ENCODE data around the gene GP9. TPM values are rescaled to one million over a fixed set of nuclear protein-coding genes. Genes with fewer than 3 reads are reported as not detected.
"Not testable (repeated sequence)": the region's sequence is repeated elsewhere in the genome, so short reads cannot be mapped to it uniquely, and the experiment has no call there.

GP9 gene
- total RNA-seq, 1 donor from 2014 or later = 0.20 TPM

GRCh38 chr3:129106866-129107565 is 46.4 kb downstream of the GP9 start:
- DNase-seq (ENCODE audit: low spot score) (peak; percentile 56), ATAC-seq (peak; percentile 38)

DNA sequence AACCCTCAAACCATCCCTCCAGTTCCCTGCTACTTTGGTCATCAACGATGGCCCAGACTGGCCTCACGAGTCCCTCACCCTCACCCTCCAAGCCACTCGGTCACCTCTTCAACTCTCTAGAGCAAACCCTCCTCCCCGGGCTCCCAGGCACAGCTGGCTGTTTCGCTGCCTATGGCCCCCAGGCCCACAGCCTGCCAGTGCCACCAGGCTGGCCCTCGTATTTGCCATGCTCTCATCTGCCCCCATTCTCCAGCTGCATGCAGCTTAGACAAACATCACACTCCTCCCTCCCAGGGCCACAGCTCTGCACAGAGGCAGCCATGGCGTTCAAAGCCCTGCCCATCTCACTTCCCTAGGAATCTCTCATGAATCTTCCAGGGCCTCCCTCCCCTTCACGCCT is 47.2 kb downstream of the GP9 start:
- ATAC-seq (no peak), DNase-seq (ENCODE audit: low spot score) (no peak)

DNA sequence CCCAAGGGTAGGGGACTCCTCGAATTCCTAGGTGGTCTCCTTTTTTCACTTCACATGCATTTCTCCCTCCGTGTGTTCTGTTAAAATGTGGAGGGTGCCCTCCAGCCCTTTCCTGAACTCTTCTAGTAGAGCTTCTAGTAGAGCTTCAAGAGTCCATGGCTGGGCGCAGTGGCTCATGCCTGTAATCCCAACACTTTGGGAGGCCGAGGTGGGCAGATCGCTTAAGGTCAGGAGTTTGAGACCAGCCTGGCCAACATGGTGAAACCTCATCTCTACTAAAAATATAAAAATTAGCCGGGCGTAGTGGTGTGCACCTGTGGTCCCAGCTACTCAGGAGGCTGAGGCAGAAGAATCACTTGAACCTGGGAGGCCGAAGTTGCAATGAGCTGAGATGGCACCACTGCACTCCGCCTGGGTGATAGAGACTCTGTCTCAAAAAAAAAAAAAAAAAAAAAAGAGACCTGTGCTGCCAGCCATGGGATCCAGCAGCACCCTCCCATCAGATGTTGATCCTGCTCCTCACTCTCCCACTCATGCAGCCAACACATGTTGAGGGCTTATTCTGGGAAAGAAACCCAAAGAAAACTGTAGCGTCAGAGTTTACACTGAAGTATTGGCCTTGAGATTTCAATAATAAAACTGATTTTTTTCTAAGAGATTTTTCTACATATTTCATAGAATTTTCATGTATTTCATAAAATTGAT is 50.6 kb downstream of the GP9 start:
- DNase-seq (ENCODE audit: low spot score); ATAC-seq: not testable (repeated sequence)

Other genes with a start within 250 kb of the GP9 start
- 30.7 TPM for gene ACAD9, start 181.2 kb upstream of the GP9 start, total RNA-seq
- not detected for gene CFAP92, start 66.7 kb upstream of the GP9 start, total RNA-seq
- gene EFCC1, start 59.5 kb upstream of the GP9 start, total RNA-seq = 0.53 TPM
- gene RAB43, start 61.0 kb downstream of the GP9 start, total RNA-seq = 38.1 TPM
- gene ISY1, start 100.3 kb downstream of the GP9 start, total RNA-seq = 8.5 TPM
- 205 TPM for gene CNBP, start 123.1 kb downstream of the GP9 start, total RNA-seq
- gene COPG1, start 188.8 kb downstream of the GP9 start, total RNA-seq = 114 TPM
- 19.1 TPM for gene HMCES, start 218.1 kb downstream of the GP9 start, total RNA-seq

Measured in left lobe of liver (tissue), 2 donors.